GM18505 (cell line): Measurements from ENCODE around the gene EVL.

Experiments
- ATAC-seq: cut with Tn5 transposase; IDR thresholded peaks from one replicate; pipeline ENCODE4 v1.9.1; 2021; ENCODE audit not compliant: unreplicated experiment
- POLR2A ChIP-seq: IDR thresholded peaks from 4 replicates; pipeline ENCODE4 v1.6.1; 2011; ENCODE audit warnings: borderline replicate concordance; ENCODE audit not compliant: insufficient read depth, insufficient read length; ENCODE audit errors: extremely low read depth

EVL gene

DNA sequence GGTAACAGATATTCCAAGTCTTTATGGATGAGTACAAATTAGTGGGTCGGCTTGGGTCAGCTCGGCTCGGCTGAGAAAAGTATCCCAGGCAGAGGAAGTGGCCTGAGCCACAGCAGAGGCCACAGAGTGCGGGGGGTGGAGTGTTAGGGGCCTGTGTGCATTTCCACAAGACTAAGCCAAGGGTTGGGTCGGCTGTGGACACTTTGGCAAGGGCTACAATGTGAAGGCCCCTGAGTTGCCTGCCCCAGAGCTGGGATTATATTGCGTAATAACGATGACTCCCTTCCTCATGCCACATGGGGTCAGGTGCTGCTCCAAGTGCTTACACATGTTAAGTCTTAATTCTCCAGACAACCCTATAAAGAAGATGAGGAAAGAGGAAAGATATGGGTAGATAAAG, 11.4 kb downstream of the EVL start:
- no peak for ATAC-seq

GRCh38 chr14:100077441-100077840, 12.2 kb downstream of the EVL start:
- no peak for TF ChIP-seq POLR2A
- ATAC-seq, result no peak

More for the DNA sequence above, 11.4 kb downstream of the EVL start:
- no peak for TF ChIP-seq POLR2A

- no peak for ATAC-seq
Measured at GRCh38 chr14:100078216-100078803, 13.1 kb downstream of the EVL start.

GRCh38 chr14:100078997-100079725, 13.9 kb downstream of the EVL start:
- no peak for TF ChIP-seq POLR2A
- ATAC-seq, result peak; percentile 66

More at GRCh38 chr14:100078216-100078803, 13.1 kb downstream of the EVL start:
- no peak for TF ChIP-seq POLR2A

GRCh38 chr14:100079726-100080005, 14.4 kb downstream of the EVL start:
- no peak for ATAC-seq
- TF ChIP-seq POLR2A, result no peak

DNA sequence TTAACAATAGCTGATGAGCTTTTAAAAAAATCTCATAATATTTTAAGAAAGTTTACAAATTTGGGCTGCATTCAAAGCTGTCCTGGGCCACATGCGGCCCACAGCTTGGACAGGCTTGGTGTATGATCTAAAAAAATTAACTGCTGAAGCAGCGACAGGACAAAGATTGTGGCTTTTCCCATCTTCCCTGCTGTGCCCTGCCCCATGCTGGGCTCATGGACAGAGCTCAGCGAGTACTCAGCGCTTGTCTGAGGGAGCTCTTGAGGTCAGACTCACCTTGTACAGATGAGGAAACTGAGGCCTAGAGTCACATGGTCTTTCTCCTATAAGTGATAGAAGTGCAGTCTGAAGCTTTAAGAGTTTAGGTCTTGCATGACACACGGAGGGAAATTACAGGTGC, 15.0 kb downstream of the EVL start:
- ATAC-seq, result no peak
- TF ChIP-seq POLR2A, result no peak

GRCh38 chr14:100081997-100082625, 16.9 kb downstream of the EVL start:
- no peak for TF ChIP-seq POLR2A
- no peak for ATAC-seq

DNA sequence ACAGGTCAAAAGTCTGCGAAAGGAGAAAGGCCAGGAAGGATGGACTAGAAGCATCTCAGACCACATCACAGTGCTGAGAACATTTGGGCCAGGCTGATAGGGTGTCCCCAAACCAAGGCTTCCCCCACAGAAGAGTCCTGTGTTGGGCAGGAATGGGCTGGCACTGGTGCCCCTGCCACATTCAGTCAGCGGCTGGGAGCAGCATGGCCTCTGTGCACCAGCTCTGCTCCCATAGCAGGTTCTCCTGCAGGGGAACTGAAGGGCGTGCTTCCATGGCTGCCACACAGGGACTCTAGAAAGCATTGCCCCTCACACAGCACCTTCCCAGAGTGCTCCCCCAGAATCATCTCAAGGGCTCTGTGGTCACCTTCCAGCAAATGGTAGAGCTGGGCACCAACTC, 17.5 kb downstream of the EVL start:
- TF ChIP-seq POLR2A, result no peak

DNA sequence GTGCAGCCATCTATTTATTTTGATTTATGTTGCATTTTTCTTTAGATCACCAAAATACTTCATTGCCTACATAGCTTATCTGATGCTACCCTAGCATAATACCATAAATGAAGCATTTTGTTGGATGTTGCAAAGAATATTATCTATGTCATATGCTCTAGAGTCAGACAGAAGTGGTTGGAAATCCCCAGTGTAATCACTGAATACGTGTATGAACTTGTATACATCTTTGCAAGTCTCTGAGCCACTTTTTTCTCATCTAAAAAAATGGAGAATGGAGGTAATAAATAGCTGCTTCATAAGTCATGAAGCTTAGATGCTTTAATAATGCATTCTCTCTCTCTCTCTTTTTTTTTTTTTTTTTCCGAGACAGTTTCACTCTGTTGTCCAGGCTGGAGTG, 18.5 kb downstream of the EVL start:
- no peak for TF ChIP-seq POLR2A
- no peak for ATAC-seq

More for the DNA sequence above, 17.5 kb downstream of the EVL start:
- no peak for ATAC-seq

GRCh38 chr14:100084591-100084990, 19.4 kb downstream of the EVL start:
- no peak for ATAC-seq
- TF ChIP-seq POLR2A, result no peak

DNA sequence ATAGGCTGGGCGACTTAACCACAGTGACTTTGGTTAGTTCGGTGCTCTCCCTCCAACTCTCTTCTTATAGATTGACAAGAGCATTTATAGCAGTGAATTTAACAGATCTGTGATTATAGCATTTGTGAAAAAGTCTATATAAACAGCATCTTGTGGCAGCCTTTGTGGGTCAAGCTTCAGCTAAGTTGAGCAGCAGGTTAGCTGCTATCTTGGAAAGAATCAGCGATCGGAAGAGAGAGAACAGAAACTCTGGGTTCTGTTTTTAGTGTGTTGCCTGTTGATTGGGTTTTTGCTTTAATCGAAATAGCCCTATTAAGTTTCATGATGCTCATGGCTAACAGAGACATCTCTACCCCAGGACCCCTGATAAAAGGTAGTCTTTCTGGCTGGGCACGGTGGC, 20.2 kb downstream of the EVL start:
- TF ChIP-seq POLR2A, result no peak
- ATAC-seq, result no peak

- TF ChIP-seq POLR2A, result no peak
- ATAC-seq, result no peak
Measured at GRCh38 chr14:100086361-100086760, 21.1 kb downstream of the EVL start.

GRCh38 chr14:100088226-100088625, 23.0 kb downstream of the EVL start:
- ATAC-seq, result no peak

DNA sequence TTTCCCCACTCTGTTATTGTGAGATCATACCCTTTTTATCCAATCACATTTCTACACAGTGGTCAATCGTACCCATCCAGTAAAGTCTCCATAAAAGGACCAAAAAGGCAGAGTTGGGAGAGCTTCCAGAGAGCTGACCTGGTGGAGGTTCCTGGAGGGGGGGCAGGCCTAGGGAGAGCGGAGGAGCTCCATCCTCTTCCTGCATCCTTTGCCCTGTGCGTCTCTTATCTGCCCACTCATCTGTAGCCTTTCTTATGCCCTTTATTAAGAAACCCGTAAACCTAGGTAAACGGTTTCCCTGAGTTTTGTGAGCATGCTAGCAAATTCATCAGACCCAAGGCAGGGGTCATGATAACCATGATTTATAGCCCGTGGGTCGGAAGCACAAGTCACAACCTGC, 26.2 kb downstream of the EVL start:
- no peak for ATAC-seq
- no peak for TF ChIP-seq POLR2A

More at GRCh38 chr14:100088226-100088625, 23.0 kb downstream of the EVL start:
- TF ChIP-seq POLR2A, result no peak
